Measurements from ENCODE around the gene JAG1.
"Not testable (repeated sequence)": the region's sequence is repeated elsewhere in the genome, so short reads cannot be mapped to it uniquely, and the experiment has no call there.

JAG1 gene

GRCh38 chr20:10611357-10611756 lies 62.4 kb downstream of the JAG1 start:
- DNase-seq (ENCODE audit: low read depth, low spot score): no peak

- no peak for DNase-seq (ENCODE audit: low read depth, low spot score)
These were observed 63.5 kb downstream of the JAG1 start for GRCh38 chr20:10610251-10610650.

GRCh38 chr20:10609770-10610169 lies 64.0 kb downstream of the JAG1 start:
- DNase-seq (ENCODE audit: low read depth, low spot score): no peak

GRCh38 chr20:10609276-10609675 lies 64.5 kb downstream of the JAG1 start:
- peak; percentile 43 for DNase-seq (ENCODE audit: low read depth, low spot score)

GRCh38 chr20:10605547-10606195 lies 68.1 kb downstream of the JAG1 start:
- no peak for DNase-seq (ENCODE audit: low read depth, low spot score)

GRCh38 chr20:10604865-10605440 lies 68.8 kb downstream of the JAG1 start:
- no peak for DNase-seq (ENCODE audit: low read depth, low spot score)

- peak; percentile 89 for DNase-seq (ENCODE audit: low read depth, low spot score)
These were observed 69.6 kb downstream of the JAG1 start for GRCh38 chr20:10603971-10604864.

GRCh38 chr20:10603378-10603777 lies 70.4 kb downstream of the JAG1 start:
- DNase-seq (ENCODE audit: low read depth, low spot score): no peak

GRCh38 chr20:10602221-10602871 lies 71.5 kb downstream of the JAG1 start:
- no peak for DNase-seq (ENCODE audit: low read depth, low spot score)

- DNase-seq (ENCODE audit: low read depth, low spot score): no peak
These were observed 76.2 kb downstream of the JAG1 start for GRCh38 chr20:10597637-10598036.

GRCh38 chr20:10596710-10597121 lies 77.1 kb downstream of the JAG1 start:
- DNase-seq (ENCODE audit: low read depth, low spot score): no peak

- no peak for DNase-seq (ENCODE audit: low read depth, low spot score)
These were observed 77.8 kb downstream of the JAG1 start for GRCh38 chr20:10595985-10596384.

- no peak for DNase-seq (ENCODE audit: low read depth, low spot score)
These were observed 78.5 kb downstream of the JAG1 start for GRCh38 chr20:10595266-10595665.

GRCh38 chr20:10594296-10594868 lies 79.4 kb downstream of the JAG1 start:
- no peak for DNase-seq (ENCODE audit: low read depth, low spot score)

- peak; percentile 23 for DNase-seq (ENCODE audit: low read depth, low spot score)
These were observed 81.8 kb downstream of the JAG1 start for GRCh38 chr20:10591946-10592521.

GRCh38 chr20:10590950-10591671 lies 82.7 kb downstream of the JAG1 start:
- DNase-seq (ENCODE audit: low read depth, low spot score): no peak

GRCh38 chr20:10590446-10590845 lies 83.4 kb downstream of the JAG1 start:
- not testable (repeated sequence) for DNase-seq (ENCODE audit: low read depth, low spot score)

All from astrocyte of the hippocampus (primary cell).